ENCODE measurements around the gene B3GNT4.
"Not testable (repeated sequence)": the region's sequence is repeated elsewhere in the genome, so short reads cannot be mapped to it uniquely, and the experiment has no call there.

Gene B3GNT4

DNA sequence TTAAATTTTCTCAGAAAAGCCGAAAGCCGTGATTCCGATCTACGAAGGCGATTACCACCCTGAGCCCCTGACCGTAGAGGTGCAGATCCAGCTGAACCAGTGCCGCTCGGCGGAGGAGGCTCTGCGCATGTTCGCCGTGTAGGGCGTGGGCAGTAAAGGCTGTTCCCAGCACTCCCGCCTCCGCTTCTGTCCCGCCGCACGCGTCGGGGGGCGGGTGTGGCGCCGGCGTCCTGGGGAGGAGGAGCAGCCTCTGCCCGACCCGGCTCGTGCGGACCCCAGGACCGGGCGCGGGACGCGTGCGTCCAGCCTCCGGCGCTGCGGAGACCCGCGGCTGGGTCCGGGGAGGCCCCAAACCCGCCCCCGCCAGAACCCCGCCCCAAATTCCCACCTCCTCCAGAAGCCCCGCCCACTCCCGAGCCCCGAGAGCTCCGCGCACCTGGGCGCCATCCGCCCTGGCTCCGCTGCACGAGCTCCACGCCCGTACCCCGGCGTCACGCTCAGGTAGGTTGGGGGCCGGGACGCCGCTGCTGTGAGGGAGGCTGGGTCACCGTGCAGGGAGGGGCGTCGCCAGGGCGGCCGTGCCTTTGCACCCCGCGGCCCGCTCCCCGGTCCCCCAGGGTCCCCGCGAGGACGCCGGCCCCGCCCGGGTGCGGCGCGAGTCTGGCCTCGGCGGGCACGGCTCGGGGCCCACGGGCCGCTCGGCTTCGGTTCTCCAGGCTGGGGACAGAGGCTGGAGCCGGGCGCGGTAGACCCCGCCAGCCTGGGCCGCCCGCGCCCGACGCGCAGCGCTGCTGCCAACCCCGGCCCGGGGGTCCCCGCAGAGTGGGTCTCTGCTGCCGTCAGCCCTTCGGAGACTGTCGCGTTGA lies at the start of gene B3GNT4:
B3GNT4 (plus strand) TSS at position 409 of the 866 bp plus-strand sequence. CDS start 910 bp downstream, outside the sequence.
- no peak for DNase-seq (ENCODE audit: low read depth, low spot score)

DNA sequence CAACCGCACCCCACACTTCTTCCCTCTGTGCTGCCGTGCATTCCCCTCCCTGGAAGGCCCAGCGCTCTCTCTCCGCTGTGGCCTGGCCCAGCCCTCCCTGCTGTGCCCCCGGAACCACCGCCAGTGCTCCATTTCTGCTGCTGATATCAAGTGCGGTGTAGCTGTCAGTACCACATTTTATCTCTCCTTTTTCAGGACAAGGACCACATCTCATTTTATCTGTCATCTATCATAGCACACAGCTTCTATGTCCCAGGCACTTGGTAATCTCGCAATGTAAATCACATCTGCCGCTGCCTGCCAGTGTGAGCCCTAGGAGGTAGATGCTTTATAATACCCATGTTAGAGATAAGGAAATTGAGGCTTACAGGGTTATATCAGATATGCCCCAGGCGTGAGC lies 47.8 kb upstream of the B3GNT4 start:
- no peak for DNase-seq (ENCODE audit: low read depth, low spot score)

GRCh38 chr12:122158700-122159285 lies 44.7 kb upstream of the B3GNT4 start:
- DNase-seq (ENCODE audit: low read depth, low spot score): no peak

GRCh38 chr12:122159882-122160281 lies 43.6 kb upstream of the B3GNT4 start:
- no peak for DNase-seq (ENCODE audit: low read depth, low spot score)

- DNase-seq (ENCODE audit: low read depth, low spot score): no peak
Observed at GRCh38 chr12:122160761-122161160, 42.7 kb upstream of the B3GNT4 start.

GRCh38 chr12:122161682-122162081 lies 41.8 kb upstream of the B3GNT4 start:
- DNase-seq (ENCODE audit: low read depth, low spot score): no peak

DNA sequence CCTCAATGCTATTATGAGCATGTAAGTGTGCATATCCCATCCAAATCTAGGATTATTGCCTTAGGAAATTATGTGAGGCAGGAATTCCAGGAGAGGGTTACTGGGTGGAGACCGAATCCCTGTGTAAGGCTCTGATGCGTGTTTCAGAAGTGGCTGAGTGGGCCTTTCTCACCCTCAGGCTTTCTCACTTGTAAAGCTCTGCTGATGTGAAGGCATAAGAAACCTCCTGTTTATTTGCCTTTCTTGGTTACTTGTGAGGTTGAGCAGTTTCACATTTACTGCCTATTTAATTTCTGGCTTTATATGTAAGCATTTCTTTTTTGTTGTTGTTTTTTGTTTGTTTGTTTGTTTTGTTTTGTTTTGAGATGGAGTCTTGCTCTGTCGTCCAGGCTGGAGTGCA lies 40.5 kb upstream of the B3GNT4 start:
- no peak for DNase-seq (ENCODE audit: low read depth, low spot score)

- no peak for DNase-seq (ENCODE audit: low read depth, low spot score)
Observed at GRCh38 chr12:122166422-122167349, 36.8 kb upstream of the B3GNT4 start.

- no peak for DNase-seq (ENCODE audit: low read depth, low spot score)
Observed at GRCh38 chr12:122167356-122167925, 36.1 kb upstream of the B3GNT4 start.

DNA sequence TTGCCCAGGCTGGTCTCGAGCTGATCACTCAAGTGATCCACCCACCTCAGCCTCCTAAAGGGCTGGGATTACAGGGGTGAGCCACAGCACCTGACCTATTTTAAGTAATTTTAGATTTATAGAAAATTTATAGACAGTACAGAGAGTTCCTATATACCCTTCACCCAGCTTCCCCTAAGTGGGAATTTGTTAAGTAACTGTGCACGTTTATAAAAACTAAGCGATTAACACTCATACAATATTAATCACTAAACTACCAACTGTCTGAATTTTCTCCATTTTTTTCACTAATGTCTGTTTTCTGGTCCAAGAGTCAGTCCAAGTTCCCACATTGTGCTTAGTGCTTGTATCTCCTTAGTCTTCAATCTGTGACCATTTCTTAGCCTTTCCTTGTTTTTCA lies 35.0 kb upstream of the B3GNT4 start:
- DNase-seq (ENCODE audit: low read depth, low spot score): no peak

DNA sequence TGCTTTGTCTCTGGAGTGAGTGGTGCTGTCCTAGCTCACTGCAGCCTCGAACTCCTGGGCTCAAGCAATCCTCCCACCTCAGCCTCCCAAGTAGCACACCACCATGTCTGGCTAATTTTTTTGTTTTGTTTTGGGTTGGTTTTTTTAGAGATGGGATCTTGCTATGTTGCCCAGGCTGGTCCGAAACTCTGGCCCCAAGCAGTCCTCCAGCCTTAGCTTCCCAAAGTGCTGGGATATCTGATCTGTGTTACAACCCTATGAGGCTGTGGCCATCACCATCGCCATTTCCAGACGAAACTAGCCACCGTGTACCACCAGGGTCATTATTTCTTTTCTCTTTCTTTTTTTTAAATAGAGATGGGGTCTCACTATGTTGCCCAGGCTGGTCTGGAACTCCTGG lies 32.1 kb upstream of the B3GNT4 start:
- DNase-seq (ENCODE audit: low read depth, low spot score): no peak

DNA sequence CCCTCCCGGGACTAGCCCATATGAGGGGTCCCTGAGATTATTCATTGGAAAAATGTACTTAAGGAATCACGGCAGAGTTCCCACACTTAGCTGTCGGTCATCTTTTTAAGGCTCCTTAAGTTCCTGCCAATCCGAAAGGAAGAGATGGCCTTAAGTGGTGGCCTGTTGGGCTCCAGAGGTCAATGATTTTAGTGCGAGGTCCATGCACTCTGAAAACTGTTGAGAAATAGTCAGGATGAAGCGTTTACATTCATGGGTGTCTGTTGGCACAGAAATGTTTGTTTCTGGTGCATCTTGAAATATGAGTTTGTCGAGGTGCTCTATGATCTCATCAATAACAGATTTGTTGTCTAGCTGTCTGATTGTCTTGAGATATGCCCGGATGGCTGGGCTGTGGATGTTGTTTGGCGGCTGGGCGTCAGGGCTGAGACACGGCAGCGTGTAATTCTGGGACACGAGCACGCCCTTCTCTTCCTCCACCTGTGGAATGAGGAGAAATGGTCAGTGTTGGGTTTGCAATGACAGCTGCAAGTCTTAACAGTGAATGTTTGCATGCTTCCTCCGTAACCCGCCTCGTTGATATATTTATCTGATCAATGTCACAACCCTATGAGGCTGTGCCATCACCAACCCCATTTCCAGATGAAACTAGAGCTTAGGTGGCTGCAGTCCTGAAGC lies 31.1 kb upstream of the B3GNT4 start:
- no peak for DNase-seq (ENCODE audit: low read depth, low spot score)

GRCh38 chr12:122174155-122174845 lies 29.2 kb upstream of the B3GNT4 start, which contains the start of gene IL31:
Gene IL31, minus strand, starts transcription at chr12:122174221. Its CDS starts 49 bp downstream, at chr12:122174172.
- DNase-seq (ENCODE audit: low read depth, low spot score): no peak

GRCh38 chr12:122176473-122176872 lies 27.0 kb upstream of the B3GNT4 start:
- not testable (repeated sequence) for DNase-seq (ENCODE audit: low read depth, low spot score)

GRCh38 chr12:122182887-122183587 lies 20.5 kb upstream of the B3GNT4 start, which contains the start of gene LRRC43:
Gene LRRC43, plus strand, starts transcription at chr12:122183123. Its CDS starts 22 bp downstream, at chr12:122183145.
- no peak for DNase-seq (ENCODE audit: low read depth, low spot score)

- DNase-seq (ENCODE audit: low read depth, low spot score): no peak
Observed at GRCh38 chr12:122183588-122183940, 19.9 kb upstream of the B3GNT4 start.

DNA sequence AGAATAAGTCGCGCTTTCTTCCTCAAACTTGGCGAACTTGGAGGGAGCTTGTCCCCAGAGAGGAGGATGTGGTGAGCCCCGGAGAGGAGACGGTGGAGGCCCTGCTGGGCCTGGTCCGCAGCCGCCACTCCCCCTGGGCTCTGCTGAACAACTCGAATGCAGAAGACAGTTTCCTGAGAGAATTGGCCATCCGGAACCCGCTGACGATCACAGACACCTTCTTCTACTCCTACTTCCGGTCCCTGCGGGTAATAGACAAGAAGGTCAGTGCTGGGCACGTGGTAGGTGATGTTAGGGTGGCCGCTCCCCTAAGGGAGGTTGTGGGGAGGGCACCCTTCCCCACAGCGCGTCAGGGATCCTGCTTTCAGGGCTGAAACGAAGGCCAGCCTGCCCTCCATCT lies 19.0 kb upstream of the B3GNT4 start:
- no peak for DNase-seq (ENCODE audit: low read depth, low spot score)

DNA sequence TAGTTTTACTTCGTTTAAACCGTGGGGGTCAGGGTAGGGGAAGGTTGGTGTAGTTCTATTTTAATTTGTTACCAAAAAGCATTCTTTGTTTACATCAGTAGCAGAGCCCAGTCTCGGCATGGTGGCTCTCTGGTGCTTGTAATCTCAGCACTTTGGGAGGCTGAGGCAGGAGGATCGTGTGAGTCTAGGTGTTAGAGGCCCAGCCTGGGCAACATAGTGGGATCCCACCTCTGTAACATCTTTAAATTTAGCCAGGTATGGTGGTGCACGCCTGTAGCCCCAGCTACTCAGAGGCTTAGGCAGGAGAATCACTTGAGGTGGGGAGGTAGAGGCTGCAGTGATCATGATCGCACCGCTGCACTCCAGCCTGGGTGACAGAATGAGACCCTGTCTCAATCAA lies 18.4 kb upstream of the B3GNT4 start:
- DNase-seq (ENCODE audit: low read depth, low spot score): no peak

DNA sequence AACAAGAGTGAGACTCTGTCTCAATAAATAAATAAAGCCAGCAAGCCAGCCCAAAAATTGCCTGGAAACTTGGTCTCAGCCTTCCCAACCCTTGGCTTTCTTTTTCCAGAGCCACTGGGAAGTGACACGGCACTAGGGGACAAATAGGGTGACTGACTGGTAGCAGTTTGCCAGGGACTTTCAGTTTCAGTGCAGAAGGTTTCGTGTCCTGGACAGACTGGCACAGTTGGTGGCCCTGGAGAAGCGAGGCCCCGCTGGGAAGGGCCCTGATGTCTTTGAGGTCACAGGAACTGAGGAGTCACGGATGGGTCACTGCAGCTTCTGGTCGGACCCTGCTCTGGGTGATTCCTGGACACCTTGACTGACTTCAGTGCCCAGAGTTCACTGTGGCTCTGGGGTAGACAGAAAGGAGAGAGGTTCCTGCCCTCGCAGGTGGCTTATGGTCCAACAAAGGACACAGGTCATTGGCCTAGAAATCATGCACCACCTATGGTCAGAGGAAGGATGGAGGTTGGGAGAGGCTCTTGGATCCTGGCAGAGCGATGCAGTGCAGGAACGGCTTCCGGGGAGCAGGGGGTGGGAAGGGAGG lies 17.9 kb upstream of the B3GNT4 start:
- no peak for DNase-seq (ENCODE audit: low read depth, low spot score)

All from iPS DF 19.7 (cell line).